ENCODE results near the gene NPPB. TPM values are rescaled to one million over a fixed set of nuclear protein-coding genes. Genes with fewer than 3 reads are reported as not detected.

NPPB gene
- total RNA-seq, 2 experiments from 2014 or later, result not detected

GRCh38 chr1:11885916-11886315 is 27.2 kb upstream of the NPPB start:
- Histone ChIP-seq H3K27ac (ENCODE audit: low read depth, low read length, poor library complexity, severe bottlenecking) (no peak overlapping the region), H3K79me2 (ENCODE audit: insufficient read depth, low read depth, low read length) (no peaks in the 10 kb centered on the region), H3K4me3 (ENCODE audit: low read depth, low read length, poor library complexity, severe bottlenecking) (no peak overlapping the region), H4K20me1 (ENCODE audit: insufficient read depth, low read length) (no peaks in the 10 kb centered on the region), H3K9me3 (ENCODE audit: low read length) (no peaks in the 10 kb centered on the region), H2AFZ (ENCODE audit: low read length) (no peak overlapping the region), H3K36me3 (ENCODE audit: insufficient read depth, low read length) (no peaks in the 10 kb centered on the region), H3K9me2 (ENCODE audit: insufficient read depth, low read length) (no peaks in the 10 kb centered on the region), H3K4me1 (ENCODE audit: insufficient read depth, low read length, poor library complexity, severe bottlenecking) (no peaks in the 10 kb centered on the region), H3K4me2 (ENCODE audit: low read length) (no peak overlapping the region)
- no TSS peak for BruUV-seq (replicated peaks)
- CTCF ChIA-PET (ENCODE audit: unreplicated experiment), result no interaction called here
- intact Hi-C loops (cut with micrococcal nuclease; ENCODE audit: unreplicated experiment), result no loop called here
- POLR2A ChIA-PET, result no interaction called here
- no peak for TF ChIP-seq EZH2phosphoT487 (IDR thresholded peaks at IDR 0.05; ENCODE audit: borderline replicate concordance, low read depth, low read length)
- no peak for TF ChIP-seq CTCF (conservative IDR thresholded peaks at IDR 0.05; ENCODE audit: low read length)
- no peak for DNase-seq (ENCODE audit: low spot score)

GRCh38 chr1:11882814-11883538 is 24.2 kb upstream of the NPPB start:
- no peak for DNase-seq (ENCODE audit: low spot score)
- no peak overlapping the region for H3K4me2 ChIP-seq (ENCODE audit: low read length)
- no peaks in the 10 kb centered on the region for H4K20me1 ChIP-seq (ENCODE audit: insufficient read depth, low read length)
- BruUV-seq (replicated peaks), result no TSS peak
- ChIA-PET POLR2A (interaction anchor here (0.9 kb wide), 1 partner anchor 120 kb away, joined by 6 read pairs; no protein-coding TSS in a partner anchor), CTCF (ENCODE audit: unreplicated experiment) (no interaction called here)
- H3K9me3 ChIP-seq (ENCODE audit: low read length), result no peaks in the 10 kb centered on the region
- no peak overlapping the region for H2AFZ ChIP-seq (ENCODE audit: low read length)
- no peaks in the 10 kb centered on the region for H3K4me1 ChIP-seq (ENCODE audit: insufficient read depth, low read length, poor library complexity, severe bottlenecking)
- intact Hi-C loops (cut with micrococcal nuclease; ENCODE audit: unreplicated experiment), result no loop called here
- H3K79me2 ChIP-seq (ENCODE audit: insufficient read depth, low read depth, low read length), result no peaks in the 10 kb centered on the region
- TF ChIP-seq EZH2phosphoT487 (IDR thresholded peaks at IDR 0.05; ENCODE audit: borderline replicate concordance, low read depth, low read length) (no peak), CTCF (conservative IDR thresholded peaks at IDR 0.05; ENCODE audit: low read length) (no peak)
- no peaks in the 10 kb centered on the region for H3K9me2 ChIP-seq (ENCODE audit: insufficient read depth, low read length)
- no peaks in the 10 kb centered on the region for H3K36me3 ChIP-seq (ENCODE audit: insufficient read depth, low read length)
- no peak overlapping the region for H3K4me3 ChIP-seq (ENCODE audit: low read depth, low read length, poor library complexity, severe bottlenecking)
- no peak overlapping the region for H3K27ac ChIP-seq (ENCODE audit: low read depth, low read length, poor library complexity, severe bottlenecking)

GRCh38 chr1:11881749-11882441 is 23.1 kb upstream of the NPPB start:
- ChIA-PET CTCF (ENCODE audit: unreplicated experiment) (no interaction called here), POLR2A (interaction anchor here (0.9 kb wide), 1 partner anchor 119 kb away, joined by 6 read pairs; no protein-coding TSS in a partner anchor)
- H2AFZ ChIP-seq (ENCODE audit: low read length), result no peak overlapping the region
- intact Hi-C loops (cut with micrococcal nuclease; ENCODE audit: unreplicated experiment), result no loop called here
- TF ChIP-seq EZH2phosphoT487 (IDR thresholded peaks at IDR 0.05; ENCODE audit: borderline replicate concordance, low read depth, low read length), result no peak
- TF ChIP-seq CTCF (conservative IDR thresholded peaks at IDR 0.05; ENCODE audit: low read length), result peak; percentile 38; the same call in 1 of the 2 replicates
- H3K27ac ChIP-seq (ENCODE audit: low read depth, low read length, poor library complexity, severe bottlenecking), result no peak overlapping the region
- H3K36me3 ChIP-seq (ENCODE audit: insufficient read depth, low read length), result no peaks in the 10 kb centered on the region
- no peaks in the 10 kb centered on the region for H3K4me1 ChIP-seq (ENCODE audit: insufficient read depth, low read length, poor library complexity, severe bottlenecking)
- H3K4me2 ChIP-seq (ENCODE audit: low read length), result no peak overlapping the region
- H3K79me2 ChIP-seq (ENCODE audit: insufficient read depth, low read depth, low read length), result no peaks in the 10 kb centered on the region
- no TSS peak for BruUV-seq (replicated peaks)
- no peaks in the 10 kb centered on the region for H4K20me1 ChIP-seq (ENCODE audit: insufficient read depth, low read length)
- peak; percentile 15 for DNase-seq (ENCODE audit: low spot score)
- H3K9me2 ChIP-seq (ENCODE audit: insufficient read depth, low read length), result no peaks in the 10 kb centered on the region
- H3K4me3 ChIP-seq (ENCODE audit: low read depth, low read length, poor library complexity, severe bottlenecking), result no peak overlapping the region
- H3K9me3 ChIP-seq (ENCODE audit: low read length), result no peaks in the 10 kb centered on the region

Measured in OCI-LY7 (cell line).